Stimulated activated CD4-positive, alpha-beta T cell treated with anti-CD3 and anti-CD28 coated beads, Interleukin-12 subunit alpha, Interleukin-12 subunit beta, amount 100 ng/mL, for 48 hours (primary cell): ENCODE results near the gene CNOT10.
"Not testable (repeated sequence)": the region's sequence is repeated elsewhere in the genome, so short reads cannot be mapped to it uniquely, and the experiment has no call there.

Experiments
- DNase-seq, 3 donors: peaks; one replicate each; pipeline ENCODE4 v3.0.0-alpha.2; 2020; ENCODE audit warnings: low read depth in 2 of 3, low spot score in 1 of 3

Gene CNOT10, protein sequence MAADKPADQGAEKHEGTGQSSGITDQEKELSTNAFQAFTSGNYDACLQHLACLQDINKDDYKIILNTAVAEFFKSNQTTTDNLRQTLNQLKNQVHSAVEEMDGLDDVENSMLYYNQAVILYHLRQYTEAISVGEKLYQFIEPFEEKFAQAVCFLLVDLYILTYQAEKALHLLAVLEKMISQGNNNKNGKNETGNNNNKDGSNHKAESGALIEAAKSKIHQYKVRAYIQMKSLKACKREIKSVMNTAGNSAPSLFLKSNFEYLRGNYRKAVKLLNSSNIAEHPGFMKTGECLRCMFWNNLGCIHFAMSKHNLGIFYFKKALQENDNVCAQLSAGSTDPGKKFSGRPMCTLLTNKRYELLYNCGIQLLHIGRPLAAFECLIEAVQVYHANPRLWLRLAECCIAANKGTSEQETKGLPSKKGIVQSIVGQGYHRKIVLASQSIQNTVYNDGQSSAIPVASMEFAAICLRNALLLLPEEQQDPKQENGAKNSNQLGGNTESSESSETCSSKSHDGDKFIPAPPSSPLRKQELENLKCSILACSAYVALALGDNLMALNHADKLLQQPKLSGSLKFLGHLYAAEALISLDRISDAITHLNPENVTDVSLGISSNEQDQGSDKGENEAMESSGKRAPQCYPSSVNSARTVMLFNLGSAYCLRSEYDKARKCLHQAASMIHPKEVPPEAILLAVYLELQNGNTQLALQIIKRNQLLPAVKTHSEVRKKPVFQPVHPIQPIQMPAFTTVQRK

DNA sequence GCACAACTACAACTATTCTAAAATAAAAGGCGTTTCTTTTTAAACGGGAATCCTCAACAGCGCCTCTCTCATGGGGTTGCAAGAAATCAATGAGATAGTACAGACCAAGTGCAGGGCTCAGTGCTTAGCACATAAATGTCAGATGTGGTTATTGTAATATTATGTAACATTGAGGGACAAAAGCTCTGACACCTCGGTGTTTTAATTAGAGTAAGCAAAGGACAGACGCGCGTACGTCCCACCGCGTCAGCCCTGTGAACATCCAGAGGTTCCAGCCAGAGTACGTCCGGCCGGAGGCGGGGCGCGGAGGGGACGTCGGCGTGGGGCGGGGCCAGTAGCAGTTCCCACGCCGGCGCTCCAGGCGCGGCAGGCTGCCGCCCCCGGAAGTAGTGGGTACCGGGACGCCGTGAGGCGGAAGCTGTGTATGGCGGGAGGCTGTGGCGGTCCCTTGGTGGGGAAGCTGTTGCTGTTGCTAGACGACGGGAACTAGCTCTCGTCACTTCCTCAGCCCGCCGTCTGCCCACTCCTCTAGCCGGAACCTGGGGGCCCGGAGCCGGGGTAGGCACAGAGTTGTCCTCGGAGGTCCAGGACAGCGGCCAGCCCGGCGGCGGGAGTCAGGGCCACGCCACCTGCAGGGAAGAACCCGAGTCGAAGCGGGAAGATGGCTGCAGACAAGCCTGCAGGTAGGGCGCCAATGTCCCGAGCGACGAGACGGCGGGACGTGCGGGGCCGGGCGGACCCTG is at the start of gene CNOT10:
Gene CNOT10, plus strand, starts transcription at position 389 of the 743 bp plus-strand sequence. Its CDS starts 273 bp downstream, at position 662.
- peak; percentile 88 to 95 (median 94) for DNase-seq

DNA sequence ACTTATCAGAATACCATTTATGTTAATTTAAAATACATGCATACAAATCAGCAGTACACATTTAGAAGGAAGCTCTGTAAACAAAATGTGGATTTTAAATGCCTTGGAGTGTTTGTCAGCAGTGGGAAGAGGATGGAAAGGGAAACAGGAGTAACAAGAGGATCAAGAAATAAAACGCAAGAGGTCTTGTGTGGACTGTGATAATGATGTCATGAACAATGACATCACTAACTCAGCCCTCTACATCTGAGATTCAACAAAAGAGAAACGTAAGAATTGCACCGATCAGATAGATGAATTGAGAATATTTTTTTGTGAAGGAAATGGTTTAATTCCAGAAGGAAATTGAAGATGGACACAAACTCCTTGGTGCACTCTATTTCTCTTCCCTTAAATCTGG is 44.0 kb upstream of the CNOT10 start:
- no peak for DNase-seq

- no peak for DNase-seq
Measured at GRCh38 chr3:32641356-32641755, 43.6 kb upstream of the CNOT10 start.

DNA sequence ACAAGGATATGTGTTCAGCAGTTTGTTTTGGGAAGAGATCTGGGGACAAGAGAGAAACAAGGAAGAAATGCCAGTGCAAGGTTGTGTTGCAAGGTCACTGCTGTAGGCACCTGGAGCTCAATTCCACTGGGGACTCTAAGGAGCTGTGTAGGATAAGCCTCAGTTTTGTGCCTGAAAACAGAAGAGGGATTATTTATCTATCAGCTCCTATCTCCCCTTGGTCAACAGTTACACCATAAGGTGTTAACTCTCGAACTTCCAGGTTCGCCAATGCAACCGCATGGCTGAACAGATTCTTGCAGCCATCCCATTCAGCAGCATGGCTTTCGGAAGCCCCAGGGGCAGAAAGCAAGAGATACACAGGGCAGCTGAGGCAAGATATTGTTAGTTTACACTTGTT is 41.6 kb upstream of the CNOT10 start:
- no peak for DNase-seq

DNA sequence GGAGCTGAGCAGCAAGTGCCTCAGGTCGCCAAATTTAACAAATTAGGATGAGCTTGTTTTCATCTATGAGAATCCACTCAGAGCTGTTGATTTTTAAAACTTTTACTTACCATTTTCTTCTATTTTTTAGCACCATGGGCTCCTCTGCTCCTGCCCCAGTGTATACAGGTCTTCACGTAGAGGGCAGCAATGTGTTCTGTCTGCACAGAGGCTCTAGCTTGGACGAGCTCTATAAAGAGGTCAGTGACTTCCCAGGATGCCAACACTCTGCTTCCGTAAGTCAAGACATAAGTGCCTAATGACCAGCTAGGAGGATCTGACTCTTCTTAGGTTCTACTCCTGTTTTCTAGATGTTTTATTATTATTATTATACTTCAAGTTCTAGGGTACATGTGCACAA is 41.2 kb upstream of the CNOT10 start:
- no peak for DNase-seq

- no peak for DNase-seq
Measured at GRCh38 chr3:32644380-32644779, 40.6 kb upstream of the CNOT10 start.

- no peak for DNase-seq
Measured at GRCh38 chr3:32646761-32647160, 38.2 kb upstream of the CNOT10 start.

DNA sequence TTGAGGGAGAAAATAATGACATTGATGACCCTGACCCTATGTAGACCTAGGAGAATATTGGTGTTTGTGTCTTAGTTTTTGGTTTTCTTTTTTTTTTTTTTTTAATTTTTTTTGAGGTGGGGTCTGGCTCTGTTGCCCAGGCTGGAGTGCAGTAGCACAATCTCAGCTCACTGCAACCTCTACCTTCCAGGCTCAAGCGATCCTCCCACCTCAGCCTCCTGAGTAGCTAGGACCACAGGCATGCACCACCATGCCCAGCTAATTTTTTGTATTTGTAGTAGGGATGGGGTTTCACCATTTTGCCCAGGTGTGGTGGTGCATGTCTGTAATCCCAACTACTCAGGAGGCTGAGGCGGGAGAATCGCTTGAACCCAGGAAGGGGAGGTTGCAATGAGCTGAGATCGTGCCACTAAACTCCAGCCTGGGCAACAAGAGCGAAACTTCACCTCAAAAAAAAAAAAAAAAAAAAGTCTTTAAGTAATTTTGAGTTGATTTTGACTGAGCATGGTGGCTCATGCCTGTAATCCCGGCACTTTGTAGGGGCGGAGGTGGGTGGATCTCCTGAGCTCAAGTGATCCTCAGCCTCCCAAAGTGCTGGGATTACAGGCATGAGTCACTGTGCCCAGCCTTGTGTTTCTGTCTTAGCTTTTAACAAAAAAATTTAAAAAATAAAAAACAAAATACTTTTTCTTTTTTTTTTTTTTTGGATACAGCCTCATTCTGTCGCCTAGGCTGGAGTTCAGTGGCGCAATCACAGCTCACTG is 32.5 kb upstream of the CNOT10 start:
- not testable (repeated sequence) for DNase-seq

DNA sequence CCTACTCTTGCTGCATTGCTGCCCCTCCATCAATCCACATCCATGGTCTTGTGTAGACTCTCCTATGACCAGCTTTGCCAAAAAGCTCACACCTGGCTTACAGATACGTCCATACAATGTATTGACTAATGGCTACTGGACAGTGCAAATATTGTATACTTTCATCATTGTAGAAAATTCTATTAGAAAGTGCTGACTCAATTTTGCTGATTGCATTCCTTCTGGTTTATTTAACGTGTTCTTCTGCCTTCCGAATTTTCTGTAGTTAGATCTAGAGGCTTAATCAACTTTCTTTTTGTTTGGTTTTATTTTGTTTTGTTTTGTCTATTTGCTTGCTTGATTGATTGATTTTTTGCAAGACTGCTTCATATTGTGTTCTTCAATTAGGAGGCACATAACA is 29.8 kb upstream of the CNOT10 start:
- DNase-seq: no peak

GRCh38 chr3:32660634-32661033 is 24.4 kb upstream of the CNOT10 start:
- no peak for DNase-seq

- DNase-seq: no peak
Measured at GRCh38 chr3:32662647-32663046, 22.3 kb upstream of the CNOT10 start.

DNA sequence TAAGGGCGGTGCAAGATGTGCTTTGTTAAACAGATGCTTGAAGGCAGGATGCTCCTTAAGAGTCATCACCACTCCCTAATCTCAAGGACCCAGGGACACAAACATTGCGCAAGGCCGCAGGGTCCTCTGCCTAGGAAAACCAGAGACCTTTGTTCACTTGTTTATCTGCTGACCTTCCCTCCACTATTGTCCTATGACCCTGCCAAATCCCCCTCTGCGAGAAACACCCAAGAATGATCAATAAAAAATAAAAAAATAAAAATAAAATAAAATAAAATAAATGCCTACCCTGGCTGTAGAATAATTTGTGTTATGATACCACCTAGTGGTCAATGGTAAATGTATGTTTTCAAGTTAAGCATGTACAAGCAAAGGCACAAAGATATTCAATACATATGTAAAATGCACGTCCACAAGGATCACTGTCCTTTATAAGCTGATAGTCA is 20.3 kb upstream of the CNOT10 start:
- DNase-seq: not testable (repeated sequence)

- DNase-seq: no peak
Measured at GRCh38 chr3:32667072-32667582, 17.9 kb upstream of the CNOT10 start.

DNA sequence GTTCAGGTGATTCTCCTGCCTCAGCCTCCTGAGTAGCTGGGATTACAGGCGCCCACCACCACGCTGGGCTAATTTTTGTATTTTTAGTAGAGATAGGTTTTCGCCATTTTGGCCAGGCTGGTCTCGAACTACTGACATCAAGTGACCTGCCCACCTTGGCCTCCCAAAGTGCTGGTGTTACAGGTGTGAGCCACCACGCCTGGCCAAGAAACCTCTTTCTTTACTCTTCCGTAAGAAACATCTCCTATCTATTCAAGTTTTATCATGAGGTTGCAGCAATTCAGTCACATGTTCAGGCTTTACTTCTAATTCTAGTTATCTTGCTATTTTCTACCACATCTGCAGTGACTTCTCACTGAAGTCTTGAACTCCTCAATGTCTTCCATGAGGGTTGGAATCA is 15.8 kb upstream of the CNOT10 start:
- not testable (repeated sequence) for DNase-seq

GRCh38 chr3:32673730-32674129 is 11.3 kb upstream of the CNOT10 start:
- not testable (repeated sequence) for DNase-seq

DNA sequence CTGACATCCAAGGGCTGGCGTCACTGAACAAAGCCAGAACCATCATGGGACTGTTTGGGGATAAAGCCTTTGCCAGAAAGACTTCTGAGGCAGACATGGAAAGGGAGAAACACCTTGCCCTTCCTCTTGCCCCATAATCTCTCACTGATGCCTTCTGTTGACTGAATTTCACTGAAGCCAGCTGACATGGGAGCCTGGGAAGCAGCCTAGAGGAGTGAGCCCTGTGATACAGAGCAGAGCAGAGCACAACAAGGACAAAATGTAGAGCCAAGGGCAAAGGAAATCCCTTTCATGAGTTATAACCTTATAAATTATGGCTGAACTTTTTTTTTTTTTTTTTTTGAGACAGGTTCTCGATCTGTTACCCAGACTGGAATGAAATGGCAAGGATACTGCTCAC is 9.8 kb upstream of the CNOT10 start:
- DNase-seq: no peak

DNA sequence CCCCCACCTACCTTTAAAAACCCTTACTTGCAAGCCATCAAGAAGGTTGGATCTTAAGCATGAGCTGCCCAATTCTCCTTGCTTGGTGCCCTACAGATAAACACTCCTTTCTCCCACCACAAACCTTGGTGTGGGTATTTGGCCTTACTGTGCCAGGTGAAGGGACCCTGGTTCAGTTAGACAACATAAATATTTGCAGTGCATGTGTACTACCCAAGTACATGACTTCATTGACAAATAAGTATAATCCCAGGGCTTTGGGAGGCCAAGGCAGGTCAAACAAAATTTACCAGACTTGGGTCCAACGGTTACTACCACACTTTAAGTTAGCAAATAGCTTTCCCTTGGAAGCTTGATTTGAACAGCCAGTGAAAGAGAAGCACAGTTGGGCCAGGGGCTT is 9.3 kb upstream of the CNOT10 start:
- DNase-seq: no peak

DNA sequence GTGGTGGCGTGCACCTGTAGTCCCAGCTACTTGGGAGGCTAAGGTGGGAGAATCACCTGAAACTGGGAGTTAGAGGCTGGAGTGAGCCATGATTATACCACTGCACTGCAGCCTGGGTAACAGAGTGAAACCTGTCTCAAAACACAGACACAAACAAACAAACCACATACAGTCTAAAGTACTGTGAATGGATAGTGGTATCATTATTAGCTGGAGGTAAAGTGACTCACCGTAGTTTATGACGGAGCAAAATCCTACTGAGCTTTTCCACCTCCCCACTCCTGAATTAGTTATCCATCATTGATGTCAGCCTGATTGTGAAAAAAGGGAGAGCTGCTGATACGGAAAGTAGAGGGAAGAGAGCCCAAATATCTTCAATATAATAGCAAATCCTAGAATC is 3.2 kb upstream of the CNOT10 start:
- no peak for DNase-seq

DNA sequence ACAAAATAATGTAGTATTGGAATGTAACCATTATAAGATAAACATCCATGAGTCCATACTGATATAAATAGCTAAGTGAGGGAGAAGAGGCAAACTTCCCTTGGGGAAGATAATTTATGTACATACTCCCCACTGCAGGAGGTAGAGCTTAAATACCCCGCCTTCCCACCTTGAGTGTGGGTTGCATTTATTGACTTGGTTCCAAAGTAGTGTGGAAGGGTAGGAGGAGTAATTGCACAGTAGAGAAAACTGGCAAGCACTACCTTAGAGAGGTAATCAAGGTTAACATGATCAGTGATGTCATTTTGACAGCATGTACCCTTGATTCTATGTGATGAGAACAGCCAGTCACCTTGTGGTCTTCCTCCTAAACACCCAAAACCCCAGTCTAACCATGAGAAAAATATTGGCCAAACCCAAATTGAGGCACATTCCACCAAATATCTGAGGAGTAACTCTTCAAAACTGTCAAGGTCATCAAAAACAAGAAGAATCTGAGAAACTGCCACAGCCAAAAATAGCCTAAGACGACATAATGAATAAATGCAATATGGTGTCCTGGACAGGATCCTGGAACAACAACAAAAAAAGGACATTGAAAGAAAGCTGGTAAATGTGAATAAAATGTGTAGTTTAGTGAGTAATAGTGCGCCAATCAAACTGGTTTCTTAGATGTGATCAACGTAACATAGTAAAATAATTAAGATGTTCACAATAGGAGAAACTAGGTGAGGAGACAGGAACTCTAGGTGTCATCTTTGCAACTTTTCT is 774 bp upstream of the CNOT10 start:
- DNase-seq: no peak
